HepG2 (cell line): ENCODE measurements around the gene TOX2. TPM values are rescaled to one million over a fixed set of nuclear protein-coding genes. Genes with fewer than 3 reads are reported as not detected.

ENCODE experiments used
- ATAC-seq: fragments of 200-7000 bp; cut with Tn5 transposase; 3 replicates; pipeline ENCODE4 v1.9.1; 2020; ENCODE audit warnings: mild to moderate bottlenecking, moderate library complexity
- BruUV-seq: library from RNA; stranded (reverse); fragments of 400-500 nt; replicated peaks from 2 replicates; lab custom pipeline; 2021; lab: Mats Ljungman, UMichigan
- CTCF ChIA-PET: fragments of 300-600 bp; formaldehyde crosslinking; extraction: SDS; loops from one replicate; lab custom pipeline; 2021; ENCODE audit warnings: low total read pairs, inconsistent platforms, low intra/inter-chr PET ratio; lab: Yijun Ruan, JAX
- POLR2A ChIA-PET: fragments of 350-600 bp; sonication (Branson Sonifier 250); formaldehyde crosslinking; loops from one replicate; lab custom pipeline; 2020; ENCODE audit warnings: antibody characterized with exemption, inconsistent platforms; lab: Yijun Ruan, JAX
- DNase-seq: peaks from one replicate; pipeline ENCODE4 v3.0.0-alpha.2; 2015; ENCODE audit warnings: low spot score
- FAIRE-seq: peaks from 3 replicates; lab custom pipeline; 2011; peaks lifted over from hg19 to GRCh38; lab: Jason Lieb, UNC
- H2AFZ ChIP-seq: one replicate; pipeline ENCODE4 v1.6.1; 2011; ENCODE audit warnings: low read length, inconsistent platforms
- H3K27ac ChIP-seq: fragments of 300-600 bp; 3 replicates; pipeline ENCODE4 v1.8.0; 2011; ENCODE audit warnings: mixed run types, mild to moderate bottlenecking, mixed read lengths, low read length, inconsistent platforms; ENCODE audit not compliant: insufficient read depth; ENCODE audit errors: extremely low read length
- H3K27me3 ChIP-seq, 2 experiments: fragments of 200-600 bp in 1 of 2; 2 replicates in 1 of 2; 3 replicates in 1 of 2; pipeline versions ENCODE4 v1.6.0 to v1.8.0; 2011; ENCODE audit warnings: low read length in 2 of 2, mild to moderate bottlenecking in 2 of 2, moderate library complexity in 2 of 2, inconsistent platforms in 1 of 2; ENCODE audit not compliant: insufficient read depth in 2 of 2, control insufficient read depth in 1 of 2
- H3K36me3 ChIP-seq, 2 experiments: fragments of 200-600 bp in 1 of 2; replicated peaks in 1 of 2; 2 replicates in 1 of 2; 3 replicates in 1 of 2; pipeline versions ENCODE4 v1.5.1 to v1.8.0; 2011; ENCODE audit warnings: low read length in 2 of 2, inconsistent platforms in 1 of 2; ENCODE audit not compliant: insufficient read depth in 2 of 2, control insufficient read depth in 1 of 2
- H3K4me1 ChIP-seq: 2 replicates; pipeline ENCODE4 v1.5.1; 2012; ENCODE audit warnings: low read length, inconsistent platforms; ENCODE audit not compliant: insufficient read depth
- H3K4me2 ChIP-seq: 2 replicates; pipeline ENCODE4 v1.6.0; 2011; ENCODE audit warnings: low read depth, low read length, inconsistent platforms
- H3K4me3 ChIP-seq, 3 experiments: fragments of 200-600 bp in 1 of 3; sonication (generic), shearing (Covaris generic) in 1 of 3; replicated peaks in 1 of 3; 2 replicates each; pipeline ENCODE4 v1.5.1; 2011 to 2016; ENCODE audit warnings: low read length in 3 of 3, inconsistent platforms in 2 of 3, low read depth in 2 of 3, mild to moderate bottlenecking in 2 of 3, control low read depth in 1 of 3, mixed read lengths in 1 of 3; ENCODE audit not compliant: insufficient read depth in 1 of 3
- H3K79me2 ChIP-seq: one replicate; pipeline ENCODE4 v1.6.1; 2011; ENCODE audit warnings: low read length, inconsistent platforms; ENCODE audit not compliant: insufficient read depth
- H3K9ac ChIP-seq: 2 replicates; pipeline ENCODE4 v1.6.0; 2011; ENCODE audit warnings: mild to moderate bottlenecking, low read depth, low read length, inconsistent platforms; ENCODE audit not compliant: insufficient read depth
- H3K9me3 ChIP-seq: 2 replicates; pipeline ENCODE4 v1.5.1; 2012; ENCODE audit warnings: mild to moderate bottlenecking, low read length
- H4K20me1 ChIP-seq: 2 replicates; pipeline ENCODE4 v1.6.0; 2011; ENCODE audit warnings: inconsistent platforms, mild to moderate bottlenecking, low read length, moderate library complexity; ENCODE audit not compliant: insufficient read depth
- HIC2 ChIP-seq: sonication (generic); formaldehyde crosslinking; IDR thresholded peaks from 2 replicates; pipeline ENCODE4 v1.9.0; 2022; ENCODE audit warnings: low read depth, missing genetic modification reagents
- SPEN ChIP-seq: sonication (generic); formaldehyde crosslinking; IDR thresholded peaks from 2 replicates; pipeline ENCODE4 v1.5.1; 2020; ENCODE audit warnings: low read depth, mild to moderate bottlenecking, missing genetic modification reagents
- ZNF629 ChIP-seq: sonication (generic); formaldehyde crosslinking; conservative IDR thresholded peaks from 2 replicates; pipeline ENCODE4 v1.5.0; 2020; ENCODE audit warnings: missing genetic modification reagents
- ZNF773 ChIP-seq: sonication (generic); formaldehyde crosslinking; IDR thresholded peaks from 2 replicates; pipeline ENCODE4 v1.4.0; 2020; ENCODE audit warnings: missing genetic modification reagents, borderline replicate concordance
- WGBS: methylation state at CpG from one replicate; pipeline ENCODE4 v1.1.6; 2017; ENCODE audit warnings: low lambda C conversion rate; 5-methylcytosine and 5-hydroxymethylcytosine counted together
- in situ Hi-C: cut with HindIII; loops from 2 replicates; pipeline ENCODE4 v1.10.0; 2017; ENCODE audit warnings: low pct_unique_long_range_greater_than_20kb; ENCODE audit not compliant: extremely low pct_ligation_motif_present
- intact Hi-C: fragments of 100-400 bp; cut with micrococcal nuclease; formaldehyde crosslinking; loops from one replicate; pipeline ENCODE4 v1.10.0; 2022; ENCODE audit not compliant: unreplicated experiment
- polyA plus RNA-seq, 8 experiments: library from polyadenylated mRNA; depleted of rRNA in 3 of 8; stranded (reverse) in 7 of 8; unstranded in 1 of 8; fragments of >200 nt; fragmentation: Illumina TruSeq in 4 of 8; extraction: Trizol in 4 of 8; gene quantifications; 2 replicates each; pipeline versions ENCODE4 v1.2.1 to v1.2.3, GENCODE V29; 2011 to 2016; ENCODE audit warnings: low read depth in 4 of 8, missing spikeins in 1 of 8, mixed read lengths in 1 of 8; ENCODE audit not compliant: insufficient read depth in 1 of 8
- total RNA-seq, 5 experiments: library from RNA; depleted of rRNA; stranded (reverse); fragments of >200 nt; fragmentation: Illumina TruSeq; extraction: Trizol; gene quantifications; 2 replicates each; pipeline ENCODE4 v1.2.3, GENCODE V29; 2016; ENCODE audit warnings: low read depth in 1 of 5

TOX2 gene
- total and polyA plus RNA-seq, 2 of the 13 experiments (the other 11 are each of a cell fraction or from before 2014, with no cell fraction given) = not detected

GRCh38 chr20:43920797-43921196, 6.1 kb downstream of the TOX2 start:
- Histone ChIP-seq H4K20me1 (no peaks in the 10 kb centered on the region), H3K36me3 (no peaks in the 10 kb centered on the region), H3K4me2 (no peak overlapping the region), H3K27me3 (peaks cover 9 to 55% of the 10 kb centered on the region in 2 experiments), H3K4me1 (no peaks in the 10 kb centered on the region), H3K79me2 (no peaks in the 10 kb centered on the region), H2AFZ (no peak overlapping the region), H3K4me3 (no peak overlapping the region), H3K9me3 (no peaks in the 10 kb centered on the region), H3K27ac (no peak overlapping the region), H3K9ac (no peak overlapping the region)
- BruUV-seq = no TSS peak
- CTCF ChIA-PET = no interaction called here
- DNase-seq = no peak
- FAIRE-seq = no peak
- no peak for ATAC-seq
- TF ChIP-seq ZNF773 (CRISPR knock-in tag) (no peak), SPEN (CRISPR knock-in tag) (no peak)
- 12% methylated on average over 4 of the region's 4 CpGs for WGBS
- intact Hi-C loops = no loop called here
- POLR2A ChIA-PET = no interaction called here
- in situ Hi-C loops = no loop called here

- no peak overlapping the region for H3K9ac ChIP-seq
- peaks cover 7 to 54% of the 10 kb centered on the region in 2 experiments for H3K27me3 ChIP-seq
- no peaks in the 10 kb centered on the region for H4K20me1 ChIP-seq
- intact Hi-C loops (no loop called here), in situ Hi-C loops (no loop called here)
- no peaks in the 10 kb centered on the region for H3K36me3 ChIP-seq
- no TSS peak for BruUV-seq
- no peak overlapping the region for H3K4me3 ChIP-seq
- H3K4me2 ChIP-seq = no peak overlapping the region
- H3K9me3 ChIP-seq = no peaks in the 10 kb centered on the region
- H3K27ac ChIP-seq = no peak overlapping the region
- DNase-seq = no peak
- CTCF ChIA-PET = no interaction called here
- TF ChIP-seq HIC2 (CRISPR knock-in tag) (no peak), ZNF629 (CRISPR knock-in tag) (peak; percentile 72; the same call in 1 of the 2 replicates)
- TF ChIP-seq, all 625 proteins: peak for 1
- Histone ChIP-seq H3K4me1 (no peaks in the 10 kb centered on the region), H2AFZ (no peak overlapping the region), H3K79me2 (no peaks in the 10 kb centered on the region)
- ATAC-seq (no peak), FAIRE-seq (no peak)
- WGBS = 28% methylated on average over 2 of the region's 2 CpGs
- POLR2A ChIA-PET = no interaction called here
These were observed 6.7 kb downstream of the TOX2 start for GRCh38 chr20:43921227-43921780.
